H1 (cell line): ENCODE results near the gene CIAO2A.

Experiments
- PHF8 ChIP-seq: fragments of 200-600 bp; sonication (generic); conservative IDR thresholded peaks from 2 replicates; pipeline ENCODE4 v1.7.1; 2012; ENCODE audit warnings: low read depth, mild to moderate bottlenecking, inconsistent platforms, low read length, moderate library complexity
- POLR2AphosphoS5 ChIP-seq: IDR thresholded peaks from 2 replicates; pipeline ENCODE4 v1.6.1; 2011; ENCODE audit warnings: low read depth, low read length
- SP4 ChIP-seq: IDR thresholded peaks from 2 replicates; pipeline ENCODE4 v1.6.1; 2012; ENCODE audit warnings: low read length, inconsistent platforms

- TF ChIP-seq SP4 (no peak), PHF8 (no peak), POLR2AphosphoS5 (no peak)
These were observed 64.0 kb downstream of the CIAO2A start for GRCh38 chr15:64029633-64030032.
